Measurements from ENCODE around the gene EMC6.

DNA sequence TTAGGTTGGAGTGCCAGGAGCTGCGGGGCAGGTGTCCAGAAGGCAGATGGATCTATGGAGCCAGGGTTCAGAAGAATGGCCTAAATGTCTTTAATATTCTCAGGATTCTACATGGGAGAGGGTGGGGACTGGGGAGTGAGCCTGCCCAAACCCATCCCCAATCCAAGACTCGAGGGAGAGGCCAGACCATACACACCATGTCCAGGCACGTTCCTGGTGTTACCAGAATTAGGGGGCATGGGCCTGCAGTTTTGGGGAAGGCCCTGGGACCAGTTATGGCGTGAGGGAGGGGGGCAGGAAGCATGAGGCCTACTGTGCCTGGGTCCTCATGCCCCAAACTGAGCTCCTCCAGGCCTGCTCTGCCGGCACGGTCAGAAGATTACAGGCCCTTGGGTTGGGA is 2.1 kb upstream of the EMC6 start:
- TF ChIP-seq POLR2AphosphoS5 (IDR thresholded peaks at IDR 0.05; ENCODE audit: low read depth, low read length) (no peak), POLR2A (IDR thresholded peaks at IDR 0.05; ENCODE audit: low read depth, low read length) (no peak)

Data from GM12892 (cell line).